ENCODE measurements around the gene PWWP3B. TPM values are rescaled to one million over a fixed set of nuclear protein-coding genes. Genes with fewer than 3 reads are reported as not detected.

The PWWP3B gene
- total and polyA plus RNA-seq, 4 donors, result 0.18 to 2.9 (median 0.89) TPM

GRCh38 chrX:106201502-106202178 lies 33.5 kb downstream of the PWWP3B start:
- H3K4me1 ChIP-seq (ENCODE audit: control insufficient read depth in 5 of 5, insufficient read depth in 5 of 5, low read length in 5 of 5), result no peaks in the 10 kb centered on the region
- H3K36me3 ChIP-seq (ENCODE audit: control insufficient read depth in 4 of 4, insufficient read depth in 4 of 4, low read length in 4 of 4), result no peaks in the 10 kb centered on the region
- peak; percentile 11 to 30 (median 24) for DNase-seq
- ATAC-seq (ENCODE audit: insufficient read depth, low FRiP score), result no peak
- no peak for TF ChIP-seq CTCF (IDR thresholded peaks at IDR 0.05; ENCODE audit: control extremely low read depth, extremely low read depth)
- H3K4me3 ChIP-seq, result no peak overlapping the region
- no peak overlapping the region for H3K27ac ChIP-seq (ENCODE audit: low read depth in 1 of 2, low read length in 1 of 2)
- H3K9ac ChIP-seq (ENCODE audit: insufficient read depth in 1 of 2, low read length in 2 of 2), result no peak overlapping the region
- WGBS, 2 donors, result 40 to 47% methylated on average over 3 of the region's 3 CpGs
- H3K9me3 ChIP-seq (ENCODE audit: control insufficient read depth in 4 of 4, insufficient read depth in 3 of 4, low read length in 3 of 4), result no peaks in the 10 kb centered on the region
- H3K27me3 ChIP-seq (ENCODE audit: control insufficient read depth in 3 of 3, insufficient read depth in 3 of 3, low read length in 2 of 3), result peaks cover 0 to 32% (median 9%) of the 10 kb centered on the region in 3 donors

DNA sequence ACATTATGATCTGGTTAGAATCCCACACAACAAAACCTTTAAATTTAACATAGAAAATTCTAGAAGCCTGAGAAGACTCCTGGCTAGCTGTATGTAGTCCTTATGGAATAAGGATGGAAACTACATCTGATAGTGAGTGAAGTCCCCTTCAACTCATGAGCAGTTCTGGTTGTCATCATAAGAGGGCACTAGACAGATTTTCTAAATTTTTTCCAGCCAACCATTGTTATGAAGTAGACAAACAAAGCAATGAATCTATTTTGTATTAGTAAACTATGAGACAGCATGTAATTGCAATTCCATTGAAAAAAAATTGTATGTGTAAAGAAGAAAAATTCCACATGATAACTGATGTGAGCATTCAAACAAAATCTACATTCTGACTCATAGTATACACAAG lies 35.2 kb downstream of the PWWP3B start:
- H3K27ac ChIP-seq (ENCODE audit: low read depth in 1 of 2, low read length in 1 of 2), result no peak overlapping the region
- H3K4me1 ChIP-seq (ENCODE audit: control insufficient read depth in 5 of 5, insufficient read depth in 5 of 5, low read length in 5 of 5), result no peaks in the 10 kb centered on the region
- no peak for ATAC-seq (ENCODE audit: insufficient read depth, low FRiP score)

DNA sequence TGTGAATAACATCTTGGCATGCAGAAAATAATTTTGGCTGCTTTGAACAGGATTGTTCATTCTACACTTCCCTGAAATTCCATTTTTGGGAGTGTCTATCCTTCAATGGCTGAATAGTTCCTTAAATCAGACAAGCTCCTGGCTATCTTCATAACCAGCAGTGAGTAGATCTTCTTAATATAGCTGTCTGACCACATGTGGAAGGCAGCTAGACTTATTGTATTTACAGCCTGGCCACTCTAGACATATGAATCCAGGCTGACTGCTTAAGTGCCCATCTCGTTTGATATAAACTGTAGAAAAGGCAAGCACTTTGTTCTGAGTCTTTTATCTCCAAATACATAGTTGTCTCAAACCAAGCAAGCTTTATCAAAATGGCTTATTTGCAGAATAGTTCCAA lies 40.0 kb downstream of the PWWP3B start:
- Histone ChIP-seq H3K27ac (ENCODE audit: low read depth in 1 of 2, low read length in 1 of 2) (no peak overlapping the region), H3K36me3 (ENCODE audit: control insufficient read depth in 4 of 4, insufficient read depth in 4 of 4, low read length in 4 of 4) (no peaks in the 10 kb centered on the region), H3K9me3 (ENCODE audit: control insufficient read depth in 4 of 4, insufficient read depth in 3 of 4, low read length in 3 of 4) (peaks cover 0 to 3% (median 0%) of the 10 kb centered on the region in 4 donors), H3K4me1 (ENCODE audit: control insufficient read depth in 5 of 5, insufficient read depth in 5 of 5, low read length in 5 of 5) (no peaks in the 10 kb centered on the region), H3K9ac (ENCODE audit: insufficient read depth in 1 of 2, low read length in 2 of 2) (no peak overlapping the region), H3K4me3 (no peak overlapping the region), H3K27me3 (ENCODE audit: control insufficient read depth in 3 of 3, insufficient read depth in 3 of 3, low read length in 2 of 3) (peaks cover 0 to 35% (median 7%) of the 10 kb centered on the region in 3 donors)
- WGBS, 2 donors, result 29 to 74% methylated on average over 1 of the region's 1 CpG
- no peak for DNase-seq
- ATAC-seq (ENCODE audit: insufficient read depth, low FRiP score), result no peak
- TF ChIP-seq CTCF (IDR thresholded peaks at IDR 0.05; ENCODE audit: control extremely low read depth, extremely low read depth), result no peak

More for the DNA sequence above, 35.2 kb downstream of the PWWP3B start:
- Histone ChIP-seq H3K9ac (ENCODE audit: insufficient read depth in 1 of 2, low read length in 2 of 2) (no peak overlapping the region), H3K4me3 (no peak overlapping the region), H3K36me3 (ENCODE audit: control insufficient read depth in 4 of 4, insufficient read depth in 4 of 4, low read length in 4 of 4) (no peaks in the 10 kb centered on the region), H3K27me3 (ENCODE audit: control insufficient read depth in 3 of 3, insufficient read depth in 3 of 3, low read length in 2 of 3) (peaks cover 0 to 40% (median 8%) of the 10 kb centered on the region in 3 donors), H3K9me3 (ENCODE audit: control insufficient read depth in 4 of 4, insufficient read depth in 3 of 4, low read length in 3 of 4) (no peaks in the 10 kb centered on the region)
- no peak for TF ChIP-seq CTCF (IDR thresholded peaks at IDR 0.05; ENCODE audit: control extremely low read depth, extremely low read depth)
- DNase-seq, result no peak

Other genes starting within 250 kb of the PWWP3B start
- gene SERPINA7, start 129.6 kb upstream of the PWWP3B start, total RNA-seq, result not detected
- gene SERPINA7, start 129.6 kb upstream of the PWWP3B start, polyA plus RNA-seq, result not detected